Trophoblast cell (in vitro differentiated cells and primary cell): Measurements from ENCODE around the gene CRIM1.

Source experiments
- DNase-seq, 2 donors: peaks; one replicate each; pipeline ENCODE4 v3.0.0-alpha.2; 2016
- H2AFZ ChIP-seq: 2 replicates; pipeline ENCODE4 v1.6.1; 2013; ENCODE audit warnings: low read length, moderate library complexity, mild to moderate bottlenecking; ENCODE audit not compliant: insufficient read depth, poor library complexity
- H2AK5ac ChIP-seq: 2 replicates; pipeline ENCODE4 v1.6.1; 2013; ENCODE audit warnings: mild to moderate bottlenecking, low read length
- H2BK120ac ChIP-seq: 2 replicates; pipeline ENCODE4 v1.6.1; 2013; ENCODE audit warnings: low read length, mild to moderate bottlenecking, moderate library complexity; ENCODE audit not compliant: insufficient read depth, poor library complexity
- H2BK12ac ChIP-seq: 2 replicates; pipeline ENCODE4 v1.6.1; 2013; ENCODE audit warnings: mild to moderate bottlenecking, low read length, moderate library complexity
- H2BK5ac ChIP-seq: 2 replicates; pipeline ENCODE4 v1.6.1; 2013; ENCODE audit warnings: low read length, low read depth, moderate library complexity, mild to moderate bottlenecking; ENCODE audit not compliant: poor library complexity
- H3K14ac ChIP-seq: 2 replicates; pipeline ENCODE4 v1.6.1; 2013; ENCODE audit warnings: mild to moderate bottlenecking, low read length
- H3K18ac ChIP-seq: 2 replicates; pipeline ENCODE4 v1.6.1; 2013; ENCODE audit warnings: mild to moderate bottlenecking, low read length
- H3K23ac ChIP-seq: 2 replicates; pipeline ENCODE4 v1.6.1; 2013; ENCODE audit warnings: low read length
- H3K27ac ChIP-seq: 2 replicates; pipeline ENCODE4 v1.5.1; 2013; ENCODE audit warnings: low read depth, mild to moderate bottlenecking, inconsistent platforms, low read length, moderate library complexity
- H3K27me3 ChIP-seq: 2 replicates; pipeline ENCODE4 v1.6.1; 2013; ENCODE audit warnings: inconsistent platforms, mild to moderate bottlenecking, low read length, moderate library complexity; ENCODE audit not compliant: insufficient read depth
- H3K36me3 ChIP-seq, 2 experiments: 1 replicate in 1 of 2; 2 replicates in 1 of 2; pipeline ENCODE4 v1.6.1; 2013; ENCODE audit warnings: low read length in 2 of 2, mild to moderate bottlenecking in 2 of 2, moderate library complexity in 1 of 2; ENCODE audit not compliant: insufficient read depth in 2 of 2, control insufficient read depth in 1 of 2
- H3K4ac ChIP-seq: 2 replicates; pipeline ENCODE4 v1.6.1; 2013; ENCODE audit warnings: low read depth, mild to moderate bottlenecking, low read length, moderate library complexity
- H3K4me1 ChIP-seq, 2 experiments: 1 replicate in 1 of 2; 2 replicates in 1 of 2; pipeline ENCODE4 v1.6.1; 2013; ENCODE audit warnings: low read length in 2 of 2, mild to moderate bottlenecking in 2 of 2, moderate library complexity in 1 of 2; ENCODE audit not compliant: insufficient read depth in 2 of 2, control insufficient read depth in 1 of 2
- H3K4me2 ChIP-seq: 2 replicates; pipeline ENCODE4 v1.6.1; 2013; ENCODE audit warnings: inconsistent platforms, mild to moderate bottlenecking, low read length, moderate library complexity
- H3K4me3 ChIP-seq: 2 replicates; pipeline ENCODE4 v1.5.1; 2013; ENCODE audit warnings: mild to moderate bottlenecking, low read depth, low read length, inconsistent platforms
- H3K79me1 ChIP-seq: one replicate; pipeline ENCODE4 v1.6.1; 2013; ENCODE audit warnings: low read length
- H3K79me2 ChIP-seq: 2 replicates; pipeline ENCODE4 v1.6.1; 2013; ENCODE audit warnings: low read length, mild to moderate bottlenecking; ENCODE audit not compliant: control insufficient read depth, insufficient read depth, poor library complexity
- H3K9ac ChIP-seq: 2 replicates; pipeline ENCODE4 v1.6.1; 2013; ENCODE audit warnings: mild to moderate bottlenecking, low read length
- H3K9me3 ChIP-seq: 2 replicates; pipeline ENCODE4 v1.6.1; 2013; ENCODE audit warnings: low read depth, mild to moderate bottlenecking, control low read depth, inconsistent platforms, low read length; ENCODE audit not compliant: insufficient read depth
- H4K12ac ChIP-seq: 2 replicates; pipeline ENCODE4 v1.6.1; 2013; ENCODE audit warnings: low read depth, mild to moderate bottlenecking, low read length, moderate library complexity
- H4K8ac ChIP-seq: 2 replicates; pipeline ENCODE4 v1.6.1; 2013; ENCODE audit warnings: low read depth, mild to moderate bottlenecking, low read length, moderate library complexity
- H4K91ac ChIP-seq: one replicate; pipeline ENCODE4 v1.6.1; 2013; ENCODE audit warnings: low read depth, mild to moderate bottlenecking, low read length, moderate library complexity
- WGBS: extraction: QIAGEN DNeasy Blood & Tissue Kit; methylation state at CpG from one replicate; pipeline ENCODE4 v1.1.7; 2013; ENCODE audit warnings: missing lambda C conversion rate; ENCODE audit not compliant: insufficient read length, insufficient coverage; ENCODE audit errors: extremely low coverage; 5-methylcytosine and 5-hydroxymethylcytosine counted together

CRIM1 gene

GRCh38 chr2:36407413-36407812 is 51.8 kb downstream of the CRIM1 start:
- Histone ChIP-seq H2BK5ac (no peak overlapping the region), H2BK12ac (no peak overlapping the region), H3K4me1 (peaks cover 4 to 10% of the 10 kb centered on the region in 2 experiments), H3K18ac (no peak overlapping the region), H2AFZ (no peak overlapping the region), H3K4ac (no peak overlapping the region), H3K14ac (no peak overlapping the region), H3K79me2 (peaks cover 1% of the 10 kb centered on the region), H3K27me3 (no peaks in the 10 kb centered on the region), H4K91ac (no peak overlapping the region), H2AK5ac (no peak overlapping the region), H3K9ac (no peak overlapping the region), H3K4me2 (no peak overlapping the region), H3K9me3 (no peaks in the 10 kb centered on the region), H3K27ac (no peak overlapping the region), H3K4me3 (no peak overlapping the region), H3K23ac (no peak overlapping the region), H4K12ac (no peak overlapping the region), H4K8ac (no peak overlapping the region), H3K79me1 (no peaks in the 10 kb centered on the region), H3K36me3 (peaks cover 0 to 2% of the 10 kb centered on the region in 2 experiments), H2BK120ac (no peak overlapping the region)
- no peak for DNase-seq
- no CpG with 5 or more reads among the region's 4 CpGs for WGBS

GRCh38 chr2:36408198-36408703 is 52.7 kb downstream of the CRIM1 start:
- no peak overlapping the region for H2BK12ac ChIP-seq
- no peak overlapping the region for H4K91ac ChIP-seq
- H3K4me1 ChIP-seq, result peaks cover 2 to 8% of the 10 kb centered on the region in 2 experiments
- H3K23ac ChIP-seq, result no peak overlapping the region
- H3K79me1 ChIP-seq, result no peaks in the 10 kb centered on the region
- H4K8ac ChIP-seq, result no peak overlapping the region
- no peak overlapping the region for H3K4me2 ChIP-seq
- WGBS, result no CpG with 5 or more reads among the region's 10 CpGs
- H2AFZ ChIP-seq, result no peak overlapping the region
- no peak overlapping the region for H4K12ac ChIP-seq
- H2BK5ac ChIP-seq, result no peak overlapping the region
- no peak for DNase-seq
- no peak overlapping the region for H2BK120ac ChIP-seq
- peaks cover 1% of the 10 kb centered on the region for H3K79me2 ChIP-seq
- H3K9ac ChIP-seq, result no peak overlapping the region
- no peak overlapping the region for H2AK5ac ChIP-seq
- no peak overlapping the region for H3K27ac ChIP-seq
- H3K9me3 ChIP-seq, result no peaks in the 10 kb centered on the region
- H3K4ac ChIP-seq, result peak overlapping the region; percentile 4
- no peak overlapping the region for H3K14ac ChIP-seq
- no peaks in the 10 kb centered on the region for H3K27me3 ChIP-seq
- no peak overlapping the region for H3K4me3 ChIP-seq
- H3K18ac ChIP-seq, result no peak overlapping the region
- H3K36me3 ChIP-seq, result peaks cover 0 to 2% of the 10 kb centered on the region in 2 experiments

GRCh38 chr2:36409335-36409734 is 53.8 kb downstream of the CRIM1 start:
- Histone ChIP-seq H3K4me3 (no peak overlapping the region), H2BK12ac (no peak overlapping the region), H3K36me3 (peaks cover 0 to 2% of the 10 kb centered on the region in 2 experiments), H4K8ac (no peak overlapping the region), H3K27me3 (no peaks in the 10 kb centered on the region), H3K4ac (peak overlapping the region; percentile 29), H2AK5ac (no peak overlapping the region), H4K91ac (no peak overlapping the region), H3K14ac (no peak overlapping the region), H3K4me1 (peaks cover 2 to 6% of the 10 kb centered on the region in 2 experiments), H3K27ac (no peak overlapping the region), H2AFZ (no peak overlapping the region), H4K12ac (no peak overlapping the region), H3K23ac (no peak overlapping the region), H3K9me3 (no peaks in the 10 kb centered on the region), H2BK5ac (no peak overlapping the region), H3K79me2 (peaks cover 1% of the 10 kb centered on the region), H3K79me1 (no peaks in the 10 kb centered on the region), H3K4me2 (no peak overlapping the region), H2BK120ac (no peak overlapping the region), H3K18ac (no peak overlapping the region), H3K9ac (no peak overlapping the region)
- DNase-seq, result no peak
- WGBS, result no CpG with 5 or more reads among the region's 2 CpGs

GRCh38 chr2:36409935-36410334 is 54.4 kb downstream of the CRIM1 start:
- no peak overlapping the region for H3K27ac ChIP-seq
- H3K4ac ChIP-seq, result peak overlapping the region; percentile 14
- no peak overlapping the region for H4K8ac ChIP-seq
- peaks cover 1% of the 10 kb centered on the region for H3K79me2 ChIP-seq
- no CpG with 5 or more reads among the region's 4 CpGs for WGBS
- no peak overlapping the region for H4K12ac ChIP-seq
- H3K18ac ChIP-seq, result no peak overlapping the region
- no peak overlapping the region for H3K14ac ChIP-seq
- no peak overlapping the region for H2AFZ ChIP-seq
- no peak overlapping the region for H2BK120ac ChIP-seq
- no peak overlapping the region for H3K23ac ChIP-seq
- no peaks in the 10 kb centered on the region for H3K27me3 ChIP-seq
- H3K79me1 ChIP-seq, result no peaks in the 10 kb centered on the region
- peaks cover 0 to 2% of the 10 kb centered on the region in 2 experiments for H3K36me3 ChIP-seq
- DNase-seq, result no peak
- no peak overlapping the region for H2BK12ac ChIP-seq
- no peak overlapping the region for H3K9ac ChIP-seq
- H3K4me3 ChIP-seq, result no peak overlapping the region
- H3K4me1 ChIP-seq, result peaks cover 2 to 6% of the 10 kb centered on the region in 2 experiments
- no peaks in the 10 kb centered on the region for H3K9me3 ChIP-seq
- no peak overlapping the region for H2BK5ac ChIP-seq
- no peak overlapping the region for H4K91ac ChIP-seq
- H3K4me2 ChIP-seq, result no peak overlapping the region
- H2AK5ac ChIP-seq, result no peak overlapping the region
